Lower leg skin (tissue), 3 donors: ENCODE data around the gene ITPKB.

Source experiments
- CTCF ChIP-seq, 3 donors: fragments of 450-650 bp; IDR thresholded peaks; one replicate each; pipeline ENCODE4 v1.5.1; 2016; ENCODE audit warnings: antibody characterized with exemption in 3 of 3, mild to moderate bottlenecking in 3 of 3, moderate library complexity in 2 of 3
- POLR2A ChIP-seq, 2 donors: fragments of 450-650 bp; IDR thresholded peaks; one replicate each; pipeline ENCODE4 v1.6.1; 2016 to 2017; ENCODE audit warnings: antibody characterized with exemption in 2 of 2, mild to moderate bottlenecking in 1 of 2, moderate library complexity in 1 of 2

- no peak for TF ChIP-seq CTCF (IDR thresholded peaks at IDR 0.05)
- TF ChIP-seq POLR2A (IDR thresholded peaks at IDR 0.05) = no peak
Observed at GRCh38 chr1:226650236-226650841, 88.7 kb downstream of the ITPKB start.
